Stimulated activated CD4-positive, alpha-beta T cell treated with anti-CD3 and anti-CD28 coated beads, Interleukin-4, amount 100 ng/mL, for 4 hours (primary cell): ENCODE measurements around the gene TMC8.
"Not testable (repeated sequence)": the region's sequence is repeated elsewhere in the genome, so short reads cannot be mapped to it uniquely, and the experiment has no call there.

ENCODE experiments used
- DNase-seq, 2 experiments: peaks; one replicate each; pipeline ENCODE4 v3.0.0-alpha.2; 2020

The TMC8 gene

DNA sequence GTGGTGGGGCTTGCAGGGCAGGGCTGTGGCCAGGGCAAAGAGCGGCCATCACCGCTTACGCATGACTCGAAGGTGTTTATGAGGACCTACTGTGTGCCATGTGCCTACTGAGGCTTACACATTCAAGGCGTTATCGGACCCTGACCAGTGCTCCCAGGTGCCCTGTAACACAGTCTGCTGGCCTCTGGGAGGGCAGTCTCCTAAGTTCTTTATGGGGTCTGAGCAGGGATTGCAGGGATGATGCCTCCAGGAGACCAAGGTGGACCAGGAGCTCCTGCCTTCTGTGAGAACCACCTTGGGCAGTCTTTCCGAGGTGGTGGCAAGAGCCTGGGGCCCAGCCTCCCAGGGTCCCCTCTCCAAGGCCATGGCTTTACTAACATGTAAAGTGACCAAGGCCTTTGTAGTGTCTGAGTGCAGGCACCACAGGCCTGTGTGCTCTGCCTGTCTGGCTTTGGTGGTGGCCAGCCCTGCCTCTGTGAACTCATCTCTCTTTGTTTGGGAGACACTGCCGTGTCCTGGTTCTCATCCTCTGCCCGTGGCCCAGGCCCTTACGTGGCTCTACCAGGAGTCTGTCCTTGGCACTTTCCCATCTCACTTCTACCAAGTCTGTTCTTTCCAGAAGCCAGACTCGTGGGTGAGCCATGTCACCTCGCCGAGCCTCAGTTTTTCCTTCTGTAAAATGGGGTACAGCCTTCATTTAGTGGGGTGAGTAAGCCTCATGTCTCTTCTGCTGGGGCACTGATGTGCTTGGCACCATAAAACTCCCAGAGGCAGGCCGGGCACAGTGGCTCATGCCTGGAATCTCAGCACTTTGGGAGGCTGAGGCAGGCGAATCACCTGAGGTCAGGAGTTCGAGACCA is 34.4 kb downstream of the TMC8 start:
- no peak for DNase-seq

DNA sequence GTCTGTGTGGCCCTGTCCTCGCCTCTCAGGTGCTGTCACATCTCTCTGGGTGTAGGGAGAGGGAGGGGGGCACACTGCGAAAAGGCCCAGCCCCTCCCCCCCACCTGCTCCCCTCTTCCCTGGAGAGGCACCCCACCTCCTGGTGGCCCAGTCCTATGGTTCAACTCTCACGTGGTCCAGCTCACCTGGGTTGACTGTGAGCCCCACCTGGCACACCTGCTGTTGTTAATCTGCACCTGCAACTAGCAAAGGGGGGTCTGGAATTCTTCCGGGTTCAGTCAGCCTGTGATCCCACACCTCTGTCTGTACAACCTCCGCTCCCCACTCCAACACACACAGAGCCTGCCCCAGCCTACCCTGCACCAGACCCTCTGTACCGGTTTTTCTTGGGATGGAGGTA is 35.8 kb downstream of the TMC8 start:
- DNase-seq = no peak

- peak; percentile 81 to 89 for DNase-seq
Observed at GRCh38 chr17:78168242-78168902, 37.8 kb downstream of the TMC8 start, which contains the start of gene SYNGR2. SYNGR2 (plus strand) TSS chr17:78168581; CDS start chr17:78168617, 36 bp downstream.

DNA sequence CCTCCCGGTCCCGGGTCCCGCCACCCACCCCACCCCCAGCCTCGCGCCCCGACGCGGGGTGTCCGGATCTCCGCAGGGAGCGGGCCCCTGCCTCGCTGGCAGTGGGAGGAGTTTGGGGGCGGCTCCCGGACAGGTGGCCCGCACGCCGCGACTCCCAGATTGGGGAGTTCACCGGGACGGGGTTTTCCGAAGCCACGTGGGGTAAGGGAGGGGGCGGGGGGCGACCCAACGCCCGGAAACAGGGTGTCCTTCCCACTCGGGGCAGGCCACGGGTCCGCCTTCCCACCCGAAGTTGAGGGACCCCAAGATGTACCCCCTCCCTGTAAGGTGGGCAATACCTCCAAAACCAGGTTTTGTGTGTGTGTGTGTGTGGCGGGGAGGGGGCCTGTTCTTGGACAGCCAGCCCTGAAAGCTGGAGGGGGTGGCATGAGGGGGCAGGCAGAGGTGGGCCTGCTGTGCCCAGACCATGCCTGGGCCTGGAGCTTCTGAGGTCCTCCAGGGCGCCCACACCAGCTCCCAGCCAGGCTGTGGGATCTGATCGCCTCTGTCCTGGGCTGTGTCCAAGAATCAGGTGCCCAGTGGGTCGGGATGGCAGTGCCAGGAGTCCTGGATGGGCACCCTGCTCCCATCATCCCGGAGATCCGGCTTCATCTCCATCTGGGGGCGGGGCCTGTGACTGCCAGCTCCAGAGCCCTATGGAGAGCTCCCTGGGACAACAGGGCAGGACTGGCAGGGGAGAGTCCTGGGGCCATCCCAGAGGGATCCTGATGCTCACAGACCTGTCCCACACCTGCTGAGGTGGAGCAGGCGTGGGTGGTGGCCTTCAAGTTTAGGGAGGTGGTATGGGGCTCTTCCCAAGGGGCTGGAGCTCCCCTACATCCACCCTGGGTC is 38.6 kb downstream of the TMC8 start:
- peak; percentile 64 to 66 for DNase-seq

- DNase-seq = no peak
Observed at GRCh38 chr17:78170692-78171590, 40.4 kb downstream of the TMC8 start.

DNA sequence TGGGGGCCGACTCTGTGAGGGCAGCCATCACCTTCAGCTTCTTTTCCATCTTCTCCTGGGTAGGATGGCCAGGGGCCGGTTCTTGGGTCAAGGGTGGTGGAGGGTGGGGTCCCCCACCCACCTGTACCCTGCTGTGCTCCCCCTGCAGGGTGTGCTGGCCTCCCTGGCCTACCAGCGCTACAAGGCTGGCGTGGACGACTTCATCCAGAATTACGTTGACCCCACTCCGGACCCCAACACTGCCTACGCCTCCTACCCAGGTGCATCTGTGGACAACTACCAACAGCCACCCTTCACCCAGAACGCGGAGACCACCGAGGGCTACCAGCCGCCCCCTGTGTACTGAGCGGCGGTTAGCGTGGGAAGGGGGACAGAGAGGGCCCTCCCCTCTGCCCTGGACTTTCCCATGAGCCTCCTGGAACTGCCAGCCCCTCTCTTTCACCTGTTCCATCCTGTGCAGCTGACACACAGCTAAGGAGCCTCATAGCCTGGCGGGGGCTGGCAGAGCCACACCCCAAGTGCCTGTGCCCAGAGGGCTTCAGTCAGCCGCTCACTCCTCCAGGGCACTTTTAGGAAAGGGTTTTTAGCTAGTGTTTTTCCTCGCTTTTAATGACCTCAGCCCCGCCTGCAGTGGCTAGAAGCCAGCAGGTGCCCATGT is 41.1 kb downstream of the TMC8 start:
- not testable (repeated sequence) for DNase-seq

DNA sequence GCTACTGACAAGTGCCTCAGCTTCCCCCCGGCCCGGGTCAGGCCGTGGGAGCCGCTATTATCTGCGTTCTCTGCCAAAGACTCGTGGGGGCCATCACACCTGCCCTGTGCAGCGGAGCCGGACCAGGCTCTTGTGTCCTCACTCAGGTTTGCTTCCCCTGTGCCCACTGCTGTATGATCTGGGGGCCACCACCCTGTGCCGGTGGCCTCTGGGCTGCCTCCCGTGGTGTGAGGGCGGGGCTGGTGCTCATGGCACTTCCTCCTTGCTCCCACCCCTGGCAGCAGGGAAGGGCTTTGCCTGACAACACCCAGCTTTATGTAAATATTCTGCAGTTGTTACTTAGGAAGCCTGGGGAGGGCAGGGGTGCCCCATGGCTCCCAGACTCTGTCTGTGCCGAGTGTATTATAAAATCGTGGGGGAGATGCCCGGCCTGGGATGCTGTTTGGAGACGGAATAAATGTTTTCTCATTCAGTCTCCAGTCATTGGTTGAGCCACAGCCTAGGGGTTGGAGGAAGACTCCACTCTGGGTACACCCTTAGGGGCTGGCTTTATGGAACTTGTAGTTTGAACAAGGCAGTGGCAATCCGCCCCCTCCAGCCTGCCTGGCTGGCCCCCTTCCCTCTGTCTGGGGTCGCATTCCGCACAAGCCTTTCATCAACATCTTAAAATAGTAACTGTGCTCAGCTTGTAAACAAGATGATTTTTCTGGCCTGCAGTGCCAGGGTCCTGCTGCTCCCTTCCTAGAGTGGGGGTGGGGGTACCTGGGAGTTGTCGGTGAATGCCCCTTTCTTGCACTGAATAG is 41.9 kb downstream of the TMC8 start:
- DNase-seq = no peak

DNA sequence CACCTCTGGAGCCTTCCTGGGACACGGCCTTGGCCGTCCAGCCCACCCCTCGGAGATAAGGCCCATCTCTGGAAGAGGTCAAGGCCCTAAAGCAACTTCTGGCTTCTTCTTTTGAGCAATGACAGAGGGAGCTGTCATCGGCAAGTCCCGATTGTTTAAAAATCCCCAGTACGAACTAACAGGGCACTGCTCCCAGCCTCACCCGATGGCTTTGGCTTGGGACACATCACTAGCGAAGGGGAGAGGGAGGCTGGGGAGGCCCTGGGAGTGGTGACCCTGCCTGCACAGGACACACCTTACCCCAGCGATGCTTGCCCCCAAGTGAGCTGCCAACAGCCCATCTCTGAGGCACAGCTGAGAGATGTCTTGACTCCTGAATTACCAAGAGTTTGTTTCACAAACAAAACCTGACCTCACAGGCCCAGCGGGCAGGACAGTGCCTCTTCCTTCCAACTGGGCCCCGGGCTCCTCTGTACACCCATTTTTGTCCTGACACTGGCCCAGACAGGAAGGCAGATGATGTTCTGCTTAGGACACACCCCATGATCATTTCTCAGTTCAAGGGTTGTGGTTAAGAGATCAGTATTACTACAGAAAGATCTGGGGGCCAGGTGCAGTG is 42.6 kb downstream of the TMC8 start:
- no peak for DNase-seq

DNA sequence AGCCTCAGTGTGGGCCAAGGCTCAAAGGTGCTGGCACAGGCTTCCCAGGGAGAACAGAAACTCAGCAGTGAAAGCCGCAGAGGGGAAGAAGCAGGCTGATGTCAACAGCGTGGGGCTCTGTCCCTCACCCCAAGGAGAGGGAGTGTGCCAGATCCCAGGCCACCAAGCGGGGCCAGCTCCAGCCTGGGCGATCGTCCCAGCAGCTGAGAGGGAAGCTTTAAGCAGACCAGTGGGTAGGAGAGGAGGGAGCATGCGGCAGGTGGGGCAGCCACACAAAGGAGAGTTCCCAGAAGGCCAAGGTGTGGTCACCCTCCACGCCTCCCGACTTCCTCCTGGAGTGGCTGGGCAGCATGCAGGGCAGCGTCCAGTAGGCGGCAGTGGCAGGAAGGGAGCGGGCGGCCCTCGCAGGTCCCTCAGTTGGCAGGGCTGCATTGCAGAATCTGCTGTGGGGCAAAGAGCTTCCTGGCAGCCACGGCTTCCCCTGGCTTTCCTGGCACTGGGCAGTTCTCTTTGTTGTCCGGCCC is 43.8 kb downstream of the TMC8 start:
- DNase-seq = no peak

GRCh38 chr17:78174870-78175642 is 44.5 kb downstream of the TMC8 start:
- DNase-seq = no peak

- no peak for DNase-seq
Observed at GRCh38 chr17:78175643-78175981, 45.0 kb downstream of the TMC8 start.

GRCh38 chr17:78176548-78177025 is 46.0 kb downstream of the TMC8 start:
- peak; percentile 71 to 79 for DNase-seq

GRCh38 chr17:78179372-78179771 is 48.8 kb downstream of the TMC8 start:
- DNase-seq = no peak

DNA sequence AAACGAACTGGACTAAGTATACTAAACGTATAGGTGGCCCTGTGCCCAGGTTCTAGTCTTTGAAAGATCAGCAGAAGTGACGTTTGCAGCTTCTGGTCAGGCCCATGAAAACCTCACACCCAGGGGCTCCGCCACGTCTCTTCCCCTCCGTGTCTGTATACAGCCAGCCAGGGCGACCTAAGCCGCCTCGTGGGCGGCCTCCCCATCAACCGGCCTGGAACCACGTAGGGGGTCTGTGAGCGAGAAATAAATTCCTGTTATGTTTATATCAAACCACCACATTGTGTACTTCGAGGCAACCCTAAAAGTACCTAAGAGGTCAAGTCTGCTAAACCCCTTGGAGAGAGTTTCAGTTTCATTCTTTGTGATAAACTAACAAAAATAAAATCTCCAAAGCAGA is 49.5 kb downstream of the TMC8 start:
- DNase-seq = no peak

DNA sequence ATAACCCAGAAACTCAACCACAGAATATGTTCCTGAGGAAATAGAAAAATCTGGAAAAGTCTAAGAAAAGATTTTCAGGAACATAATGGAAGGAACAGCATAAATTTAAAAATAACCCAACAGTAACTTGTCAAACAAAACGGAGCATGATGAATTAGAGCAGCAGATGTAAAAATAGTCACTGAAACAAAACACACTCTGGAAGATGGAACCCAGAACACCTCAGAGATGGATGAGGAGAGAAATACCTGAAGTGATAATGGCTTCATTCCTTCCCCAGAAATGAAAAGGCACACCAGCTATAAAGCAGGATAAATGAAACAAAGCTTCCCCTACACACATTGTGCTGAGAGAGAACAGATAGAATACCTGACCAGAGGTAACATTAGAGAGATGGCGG is 49.9 kb downstream of the TMC8 start:
- DNase-seq = no peak

DNA sequence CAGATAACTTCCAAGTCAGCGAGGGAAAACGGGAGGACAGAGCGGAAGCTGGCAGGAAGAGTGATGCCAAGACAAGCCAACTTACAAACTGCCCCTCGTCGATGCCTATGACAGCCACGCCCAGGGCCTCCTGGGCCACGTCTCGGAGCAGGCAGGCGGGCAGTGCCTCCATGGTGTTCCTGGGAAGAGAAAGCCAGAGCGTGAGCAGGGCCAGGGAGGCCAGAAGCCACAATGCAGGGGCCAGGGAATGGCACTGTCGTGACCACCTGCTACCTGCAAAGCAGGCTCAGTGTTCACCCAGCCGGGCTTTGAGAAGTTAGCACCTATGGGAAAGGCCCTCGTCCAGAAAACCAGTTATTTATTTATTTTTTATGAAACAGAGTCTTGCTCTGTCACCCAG is 51.9 kb downstream of the TMC8 start:
- no peak for DNase-seq

GRCh38 chr17:78183916-78184315 is 53.3 kb downstream of the TMC8 start:
- no peak for DNase-seq

DNA sequence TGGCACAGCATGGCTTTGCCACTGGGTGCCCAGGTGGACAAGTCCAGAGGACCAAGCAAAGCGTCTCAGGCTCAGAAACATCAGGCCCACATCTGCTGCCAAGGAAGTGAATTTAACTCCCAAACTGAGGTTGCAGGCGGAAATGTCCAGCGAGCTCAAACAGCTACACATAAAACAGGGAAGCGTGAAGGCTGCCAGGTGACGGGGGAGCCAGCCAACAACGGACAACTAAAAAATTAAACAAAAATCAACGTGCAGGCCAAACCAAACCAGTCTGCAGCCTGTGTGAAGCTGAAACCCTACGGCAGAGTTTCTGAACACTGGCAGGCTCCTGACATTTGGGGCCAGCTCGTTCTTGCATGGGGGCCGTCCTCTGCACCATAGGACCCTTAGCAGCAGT is 53.8 kb downstream of the TMC8 start:
- no peak for DNase-seq

GRCh38 chr17:78184868-78185267 is 54.3 kb downstream of the TMC8 start:
- no peak for DNase-seq
